Mesenchymal stem cell (in vitro differentiated cells and primary cell): Measurements from ENCODE around the gene MEIKIN.
A peak's percentile ranks its signal among the peaks of the same experiment; 100 is the strongest.

ENCODE experiments used
- DNase-seq: peaks from one replicate; pipeline ENCODE4 v3.0.0-alpha.2; 2013
- H2AFZ ChIP-seq: one replicate; pipeline ENCODE4 v1.6.1; 2013; ENCODE audit warnings: low read depth, mild to moderate bottlenecking, control low read depth, inconsistent platforms, low read length, moderate library complexity
- H2AK5ac ChIP-seq: 2 replicates; pipeline ENCODE4 v1.6.1; 2013; ENCODE audit warnings: low read length, moderate library complexity, mild to moderate bottlenecking, inconsistent platforms; ENCODE audit not compliant: severe bottlenecking
- H2BK120ac ChIP-seq: one replicate; pipeline ENCODE4 v1.6.1; 2013; ENCODE audit warnings: low read depth, mild to moderate bottlenecking, inconsistent platforms, low read length, moderate library complexity
- H2BK12ac ChIP-seq, 2 experiments: one replicate each; pipeline ENCODE4 v1.6.1; 2013; ENCODE audit warnings: inconsistent platforms in 2 of 2, low read length in 2 of 2, mild to moderate bottlenecking in 2 of 2, moderate library complexity in 2 of 2, control low read depth in 1 of 2
- H2BK15ac ChIP-seq: one replicate; pipeline ENCODE4 v1.6.1; 2013; ENCODE audit warnings: mild to moderate bottlenecking, low read depth, inconsistent platforms; ENCODE audit not compliant: poor library complexity, severe bottlenecking
- H2BK5ac ChIP-seq: 2 replicates; pipeline ENCODE4 v1.6.1; 2013; ENCODE audit warnings: low read depth, mild to moderate bottlenecking, low read length, control low read depth, inconsistent platforms; ENCODE audit not compliant: poor library complexity, severe bottlenecking
- H3K14ac ChIP-seq, 2 experiments: one replicate each; pipeline ENCODE4 v1.6.1; 2013; ENCODE audit warnings: inconsistent platforms in 2 of 2, low read length in 2 of 2, control low read depth in 1 of 2, mild to moderate bottlenecking in 1 of 2, moderate library complexity in 1 of 2
- H3K18ac ChIP-seq, 2 experiments: one replicate each; pipeline ENCODE4 v1.6.1; 2013; ENCODE audit warnings: inconsistent platforms in 2 of 2, low read length in 2 of 2, control low read depth in 1 of 2, low read depth in 1 of 2, mild to moderate bottlenecking in 1 of 2
- H3K23ac ChIP-seq, 2 experiments: one replicate each; pipeline ENCODE4 v1.6.1; 2013; ENCODE audit warnings: inconsistent platforms in 2 of 2, low read length in 2 of 2, mild to moderate bottlenecking in 2 of 2, moderate library complexity in 2 of 2, control low read depth in 1 of 2
- H3K27ac ChIP-seq: 2 replicates; pipeline ENCODE4 v1.5.1; 2013; ENCODE audit warnings: mild to moderate bottlenecking, moderate library complexity, low read length, control low read depth, inconsistent platforms; ENCODE audit not compliant: poor library complexity, severe bottlenecking
- H3K27me3 ChIP-seq, 2 experiments: 2 replicates each; pipeline versions ENCODE4 v1.6.1 to v1.7.0; 2013; ENCODE audit warnings: low read length in 2 of 2, mild to moderate bottlenecking in 2 of 2, moderate library complexity in 2 of 2, control low read depth in 1 of 2, inconsistent platforms in 1 of 2; ENCODE audit not compliant: control insufficient read depth in 1 of 2, insufficient read depth in 1 of 2
- H3K36me3 ChIP-seq, 2 experiments: 2 replicates each; pipeline versions ENCODE4 v1.6.1 to v1.7.0; 2013; ENCODE audit warnings: low read length in 2 of 2, control low read depth in 1 of 2, inconsistent platforms in 1 of 2, low read depth in 1 of 2, mild to moderate bottlenecking in 1 of 2; ENCODE audit not compliant: insufficient read depth in 2 of 2, control insufficient read depth in 1 of 2
- H3K4ac ChIP-seq, 2 experiments: one replicate each; pipeline ENCODE4 v1.6.1; 2013; ENCODE audit warnings: inconsistent platforms in 2 of 2, low read length in 2 of 2, mild to moderate bottlenecking in 2 of 2, moderate library complexity in 2 of 2, control low read depth in 1 of 2, low read depth in 1 of 2
- H3K4me1 ChIP-seq: 2 replicates; pipeline ENCODE4 v1.6.1; 2013; ENCODE audit warnings: low read depth, low read length, control low read depth; ENCODE audit not compliant: control insufficient read depth, insufficient read depth
- H3K4me2 ChIP-seq: 2 replicates; pipeline ENCODE4 v1.6.1; 2013; ENCODE audit warnings: low read length, mild to moderate bottlenecking, inconsistent platforms; ENCODE audit not compliant: poor library complexity, severe bottlenecking
- H3K4me3 ChIP-seq, 2 experiments: 2 replicates each; pipeline versions ENCODE4 v1.5.1 to v1.7.0; 2013; ENCODE audit warnings: low read length in 2 of 2, mild to moderate bottlenecking in 2 of 2, control low read depth in 1 of 2, low read depth in 1 of 2; ENCODE audit not compliant: insufficient read depth in 1 of 2
- H3K79me1 ChIP-seq: replicated peaks from 2 replicates; pipeline ENCODE4 v1.6.1; 2013; ENCODE audit warnings: mild to moderate bottlenecking, control low read depth, low read length, inconsistent platforms; ENCODE audit not compliant: poor library complexity, severe bottlenecking
- H3K9ac ChIP-seq: 2 replicates; pipeline ENCODE4 v1.7.0; 2013; ENCODE audit warnings: mild to moderate bottlenecking, low read length, moderate library complexity
- H3K9me3 ChIP-seq: 2 replicates; pipeline ENCODE4 v1.7.0; 2013; ENCODE audit warnings: mild to moderate bottlenecking, low read length; ENCODE audit not compliant: control insufficient read depth
- H4K8ac ChIP-seq: one replicate; pipeline ENCODE4 v1.6.1; 2013; ENCODE audit warnings: inconsistent platforms, mild to moderate bottlenecking, low read length, moderate library complexity
- H4K91ac ChIP-seq: one replicate; pipeline ENCODE4 v1.6.1; 2013; ENCODE audit warnings: mild to moderate bottlenecking, low read length, inconsistent platforms
- WGBS: methylation state at CpG from one replicate; pipeline ENCODE4 v1.1.7; 2013; ENCODE audit warnings: mixed read lengths; 5-methylcytosine and 5-hydroxymethylcytosine counted together

Gene MEIKIN

GRCh38 chr5:131952301-131952857 is 6.9 kb upstream of the MEIKIN start:
- H2BK15ac ChIP-seq: no peak overlapping the region
- H2BK120ac ChIP-seq: no peak overlapping the region
- 77% methylated on average over 3 of the region's 3 CpGs for WGBS
- H3K14ac ChIP-seq: no peak overlapping the region
- no peak overlapping the region for H3K23ac ChIP-seq
- no peaks in the 10 kb centered on the region for H3K4me1 ChIP-seq
- H2BK5ac ChIP-seq: no peak overlapping the region
- no peak overlapping the region for H3K18ac ChIP-seq
- H3K36me3 ChIP-seq: no peaks in the 10 kb centered on the region
- no peak overlapping the region for H2AFZ ChIP-seq
- no peaks in the 10 kb centered on the region for H3K9me3 ChIP-seq
- no peak overlapping the region for H3K4me2 ChIP-seq
- H2BK12ac ChIP-seq: no peak overlapping the region
- no peak overlapping the region for H2AK5ac ChIP-seq
- DNase-seq: no peak
- no peak overlapping the region for H3K27ac ChIP-seq
- peaks cover 0 to 10% of the 10 kb centered on the region in 2 experiments for H3K27me3 ChIP-seq
- no peak overlapping the region for H3K4ac ChIP-seq
- no peak overlapping the region for H4K91ac ChIP-seq
- H3K9ac ChIP-seq: no peak overlapping the region
- H3K4me3 ChIP-seq: no peak overlapping the region
- H4K8ac ChIP-seq: no peak overlapping the region
- H3K79me1 ChIP-seq: no peaks in the 10 kb centered on the region

GRCh38 chr5:131950706-131951105 is 5.2 kb upstream of the MEIKIN start:
- Histone ChIP-seq H3K18ac (no peak overlapping the region), H3K9me3 (no peaks in the 10 kb centered on the region), H3K79me1 (no peaks in the 10 kb centered on the region), H2BK12ac (no peak overlapping the region), H3K27me3 (peaks cover 0 to 10% of the 10 kb centered on the region in 2 experiments), H3K27ac (no peak overlapping the region), H2AFZ (no peak overlapping the region), H2BK15ac (no peak overlapping the region), H3K36me3 (no peaks in the 10 kb centered on the region), H3K14ac (no peak overlapping the region), H3K9ac (no peak overlapping the region), H2BK120ac (no peak overlapping the region), H4K8ac (no peak overlapping the region), H4K91ac (no peak overlapping the region), H3K4ac (no peak overlapping the region), H3K4me3 (no peak overlapping the region), H2AK5ac (no peak overlapping the region), H3K4me1 (no peaks in the 10 kb centered on the region), H2BK5ac (no peak overlapping the region), H3K23ac (no peak overlapping the region), H3K4me2 (no peak overlapping the region)
- WGBS: no CpG with 5 or more reads among the region's 1 CpG
- DNase-seq: no peak

GRCh38 chr5:131947445-131947844 is 2.0 kb upstream of the MEIKIN start:
- no peak overlapping the region for H3K23ac ChIP-seq
- no peak overlapping the region for H2BK120ac ChIP-seq
- no peak overlapping the region for H3K4ac ChIP-seq
- H3K36me3 ChIP-seq: no peaks in the 10 kb centered on the region
- H2AFZ ChIP-seq: no peak overlapping the region
- no peak overlapping the region for H4K8ac ChIP-seq
- no peaks in the 10 kb centered on the region for H3K4me1 ChIP-seq
- no peak overlapping the region for H3K27ac ChIP-seq
- H3K9ac ChIP-seq: no peak overlapping the region
- no peak overlapping the region for H2BK15ac ChIP-seq
- no peak overlapping the region for H4K91ac ChIP-seq
- no peak overlapping the region for H3K4me2 ChIP-seq
- H2AK5ac ChIP-seq: no peak overlapping the region
- H3K79me1 ChIP-seq: no peaks in the 10 kb centered on the region
- peaks cover 0 to 5% of the 10 kb centered on the region in 2 experiments for H3K27me3 ChIP-seq
- no peaks in the 10 kb centered on the region for H3K9me3 ChIP-seq
- H3K18ac ChIP-seq: no peak overlapping the region
- DNase-seq: no peak
- no peak overlapping the region for H3K4me3 ChIP-seq
- no peak overlapping the region for H2BK12ac ChIP-seq
- H3K14ac ChIP-seq: no peak overlapping the region
- no peak overlapping the region for H2BK5ac ChIP-seq
- WGBS: no CpG with 5 or more reads among the region's 2 CpGs

- DNase-seq: no peak
- WGBS: 92% methylated on average over 35 of the region's 37 CpGs
These were observed 537 bp downstream of the MEIKIN start for GRCh38 chr5:131944702-131945550.

More at GRCh38 chr5:131944702-131945550, 537 bp downstream of the MEIKIN start:
- Histone ChIP-seq H3K9me3 (no peaks in the 10 kb centered on the region), H3K18ac (no peak overlapping the region), H2BK5ac (no peak overlapping the region), H3K27me3 (peaks cover 0 to 5% of the 10 kb centered on the region in 2 experiments), H3K9ac (no peak overlapping the region), H3K4me3 (no peak overlapping the region), H2BK120ac (no peak overlapping the region), H3K4me2 (no peak overlapping the region), H3K36me3 (no peaks in the 10 kb centered on the region), H3K4ac (no peak overlapping the region), H2AFZ (no peak overlapping the region), H2BK12ac (no peak overlapping the region), H3K14ac (no peak overlapping the region), H3K27ac (no peak overlapping the region), H2AK5ac (no peak overlapping the region), H3K79me1 (no peaks in the 10 kb centered on the region), H3K4me1 (no peaks in the 10 kb centered on the region), H4K91ac (peak overlapping the region; percentile 15), H4K8ac (no peak overlapping the region), H3K23ac (no peak overlapping the region), H2BK15ac (no peak overlapping the region)
